CD8-positive, alpha-beta memory T cell (primary cell): ENCODE data around the gene GXYLT1. TPM values are rescaled to one million over a fixed set of nuclear protein-coding genes. Genes with fewer than 3 reads are reported as not detected.
A peak's percentile ranks its signal among the peaks of the same experiment; 100 is the strongest.

Source experiments
- CTCF ChIA-PET: fragments of 350-600 bp; sonication (Branson Sonifier 250); formaldehyde crosslinking; loops from one replicate; lab custom pipeline; 2021; ENCODE audit warnings: antibody characterized with exemption; lab: Charles Lee
- POLR2A ChIA-PET: fragments of 350-600 bp; sonication (Branson Sonifier 250); formaldehyde crosslinking; loops from one replicate; lab custom pipeline; 2021; ENCODE audit warnings: antibody characterized with exemption; lab: Charles Lee
- DNase-seq, 5 donors: peaks; one replicate each; pipeline versions ENCODE4 v3.0.0 to v3.0.0-alpha.2; 2020 to 2022; ENCODE audit warnings: mixed read lengths in 1 of 5
- H3K27ac ChIP-seq: one replicate; pipeline ENCODE4 v1.7.0; 2013; ENCODE audit warnings: low read depth, mild to moderate bottlenecking, low read length, moderate library complexity
- H3K27me3 ChIP-seq: 2 replicates; pipeline ENCODE4 v1.7.0; 2013; ENCODE audit warnings: low read length, mild to moderate bottlenecking; ENCODE audit not compliant: insufficient read depth, poor library complexity, severe bottlenecking
- H3K36me3 ChIP-seq: 2 replicates; pipeline ENCODE4 v1.7.0; 2013; ENCODE audit warnings: mild to moderate bottlenecking, low read length, moderate library complexity; ENCODE audit not compliant: insufficient read depth
- H3K4me1 ChIP-seq: 2 replicates; pipeline ENCODE4 v1.7.0; 2013; ENCODE audit warnings: mild to moderate bottlenecking, low read length, moderate library complexity; ENCODE audit not compliant: insufficient read depth
- H3K4me3 ChIP-seq: 2 replicates; pipeline ENCODE4 v1.7.0; 2013; ENCODE audit warnings: mild to moderate bottlenecking, low read length
- H3K9me3 ChIP-seq: 2 replicates; pipeline ENCODE4 v1.7.0; 2013; ENCODE audit warnings: mild to moderate bottlenecking, low read length
- H3K27ac Mint-ChIP-seq, 8 donors: one replicate each; pipeline ENCODE4 v1.8.0; 2020 to 2021; ENCODE audit warnings: mixed read lengths in 8 of 8, mild to moderate bottlenecking in 6 of 8, inconsistent platforms in 3 of 8, moderate library complexity in 3 of 8
- H3K27me3 Mint-ChIP-seq, 2 donors: one replicate each; pipeline ENCODE4 v1.8.0; 2020 to 2021; ENCODE audit warnings: mixed read lengths in 2 of 2, mild to moderate bottlenecking in 1 of 2, moderate library complexity in 1 of 2
- H3K36me3 Mint-ChIP-seq, 3 donors: one replicate each; pipeline ENCODE4 v1.8.0; 2020 to 2021; ENCODE audit warnings: mixed read lengths in 3 of 3, inconsistent platforms in 1 of 3, mild to moderate bottlenecking in 1 of 3
- H3K4me1 Mint-ChIP-seq, 3 donors: one replicate each; pipeline ENCODE4 v1.8.0; 2020 to 2021; ENCODE audit warnings: mixed read lengths in 3 of 3, inconsistent platforms in 1 of 3, mild to moderate bottlenecking in 1 of 3
- H3K4me3 Mint-ChIP-seq, 7 donors: one replicate each; pipeline ENCODE4 v1.8.0; 2020 to 2021; ENCODE audit warnings: mixed read lengths in 7 of 7, mild to moderate bottlenecking in 6 of 7, moderate library complexity in 4 of 7, inconsistent platforms in 2 of 7
- H3K9me3 Mint-ChIP-seq, 5 donors: one replicate each; pipeline ENCODE4 v1.8.0; 2020 to 2022; ENCODE audit warnings: mixed read lengths in 5 of 5, mild to moderate bottlenecking in 3 of 5, moderate library complexity in 2 of 5, inconsistent platforms in 1 of 5
- polyA plus RNA-seq: library from polyadenylated mRNA; unstranded; fragments of 300-500 nt; fragmentation: Illumina TruSeq; gene quantifications from one replicate; pipeline ENCODE4 v1.2.3, GENCODE V29; 2021
- total RNA-seq, 2 experiments: library from RNA; stranded (reverse); gene quantifications; one replicate each; pipeline ENCODE4 v1.2.3, GENCODE V29; 2021

Gene GXYLT1
- total and polyA plus RNA-seq, 3 experiments from 2014 or later, result 2.8 to 13.2 (median 11.6) TPM

DNA sequence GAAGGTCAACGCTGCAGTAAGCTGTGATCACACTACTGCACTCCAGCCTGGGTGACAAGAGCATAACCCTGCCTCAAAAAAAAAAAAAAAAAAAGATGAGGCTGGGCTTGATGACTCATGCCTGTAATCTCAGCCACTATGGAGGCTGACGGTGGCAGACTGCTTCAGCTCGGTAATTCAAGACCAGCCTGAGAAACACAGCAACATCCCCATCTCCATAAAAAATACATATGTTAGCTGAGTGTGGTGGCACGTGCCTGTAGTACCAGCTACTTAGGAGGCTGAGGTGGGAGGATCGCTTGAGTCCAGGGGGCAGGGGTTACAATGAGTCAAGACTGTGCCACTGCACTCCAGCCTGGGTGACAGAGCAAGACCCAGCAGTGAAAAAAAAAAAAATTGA, 50.4 kb downstream of the GXYLT1 start:
- Histone ChIP-seq H3K36me3 (no peaks in the 10 kb centered on the region), H3K9me3 (no peaks in the 10 kb centered on the region), H3K4me1 (peaks cover 36% of the 10 kb centered on the region), H3K4me3 (no peak overlapping the region), H3K27me3 (no peaks in the 10 kb centered on the region), H3K27ac (no peak overlapping the region)
- Mint-ChIP-seq H3K27ac (peak overlapping the region in 6 of 8 donors; percentile 34 to 87 (median 68)), H3K4me1 (peaks cover 45 to 69% (median 66%) of the 10 kb centered on the region in 3 donors), H3K36me3 (peaks cover 3 to 37% (median 20%) of the 10 kb centered on the region in 3 donors), H3K9me3 (no peaks in the 10 kb centered on the region), H3K27me3 (no peaks in the 10 kb centered on the region), H3K4me3 (peak overlapping the region in 6 of 7 donors; percentile 43 to 85 (median 64))
- ChIA-PET CTCF (no interaction called here), POLR2A (interaction anchor here (1.5 kb wide), 1 partner anchor 144 kb away, joined by 3 read pairs; the partner anchor contains the start of gene YAF2)
- DNase-seq, result peak in 4 of 5 donors; percentile 12 to 59 (median 19)

DNA sequence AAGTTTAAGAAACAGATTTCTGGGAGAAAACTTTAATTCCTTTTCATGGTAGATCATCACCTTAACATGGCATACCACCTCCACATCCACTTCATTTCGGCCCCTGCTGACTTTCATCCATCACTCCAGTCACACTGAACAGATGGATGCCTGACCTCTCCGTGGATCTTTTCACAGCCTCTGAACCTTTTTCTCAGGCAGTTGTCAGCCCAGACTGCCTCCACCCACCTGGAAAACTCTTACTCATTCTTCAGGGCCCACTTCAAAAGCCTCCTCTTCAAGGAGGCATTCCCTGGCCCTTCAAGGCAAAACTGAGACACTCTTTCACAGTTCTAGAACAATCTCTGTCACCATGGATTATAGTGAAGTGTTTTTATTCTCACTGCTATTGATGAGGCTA, 52.9 kb downstream of the GXYLT1 start:
- H3K9me3 ChIP-seq, result no peaks in the 10 kb centered on the region
- Mint-ChIP-seq H3K4me1 (peaks cover 27 to 46% (median 42%) of the 10 kb centered on the region in 3 donors), H3K4me3 (no peak overlapping the region), H3K27ac (peak overlapping the region in 3 of 8 donors; percentile 18 to 89 (median 70)), H3K27me3 (no peaks in the 10 kb centered on the region), H3K9me3 (no peaks in the 10 kb centered on the region), H3K36me3 (peaks cover 6 to 50% (median 24%) of the 10 kb centered on the region in 3 donors)
- CTCF ChIA-PET, result no interaction called here
- no peaks in the 10 kb centered on the region for H3K36me3 ChIP-seq
- POLR2A ChIA-PET, result no interaction called here
- no peak overlapping the region for H3K4me3 ChIP-seq
- no peak overlapping the region for H3K27ac ChIP-seq
- no peak for DNase-seq
- H3K27me3 ChIP-seq, result no peaks in the 10 kb centered on the region
- H3K4me1 ChIP-seq, result peaks cover 27% of the 10 kb centered on the region

DNA sequence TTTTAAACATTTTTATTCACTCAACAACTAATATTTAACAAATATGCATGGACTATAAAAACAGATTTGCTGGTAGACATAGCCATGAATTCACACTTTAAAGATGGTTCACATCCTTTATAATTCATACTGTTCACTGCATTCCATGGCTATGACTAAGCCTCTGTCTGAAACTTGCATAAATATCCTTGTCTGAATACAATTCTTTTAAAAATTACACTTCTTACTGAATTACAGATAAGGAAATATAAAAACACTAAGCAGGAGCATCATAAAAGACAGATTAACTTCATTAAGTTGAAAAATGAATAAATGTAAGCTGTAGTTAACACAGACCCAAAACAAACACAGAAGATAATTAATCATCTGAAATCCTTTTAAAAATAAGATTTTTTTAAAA, 53.8 kb downstream of the GXYLT1 start:
- ChIA-PET CTCF (no interaction called here), POLR2A (no interaction called here)
- no peak for DNase-seq
- Mint-ChIP-seq H3K4me1 (peaks cover 19 to 37% (median 34%) of the 10 kb centered on the region in 3 donors), H3K27me3 (no peaks in the 10 kb centered on the region), H3K36me3 (peaks cover 6 to 53% (median 29%) of the 10 kb centered on the region in 3 donors), H3K4me3 (no peak overlapping the region), H3K9me3 (no peaks in the 10 kb centered on the region), H3K27ac (no peak overlapping the region)
- Histone ChIP-seq H3K27me3 (no peaks in the 10 kb centered on the region), H3K4me3 (no peak overlapping the region), H3K4me1 (peaks cover 18% of the 10 kb centered on the region), H3K36me3 (no peaks in the 10 kb centered on the region), H3K9me3 (no peaks in the 10 kb centered on the region), H3K27ac (no peak overlapping the region)

DNA sequence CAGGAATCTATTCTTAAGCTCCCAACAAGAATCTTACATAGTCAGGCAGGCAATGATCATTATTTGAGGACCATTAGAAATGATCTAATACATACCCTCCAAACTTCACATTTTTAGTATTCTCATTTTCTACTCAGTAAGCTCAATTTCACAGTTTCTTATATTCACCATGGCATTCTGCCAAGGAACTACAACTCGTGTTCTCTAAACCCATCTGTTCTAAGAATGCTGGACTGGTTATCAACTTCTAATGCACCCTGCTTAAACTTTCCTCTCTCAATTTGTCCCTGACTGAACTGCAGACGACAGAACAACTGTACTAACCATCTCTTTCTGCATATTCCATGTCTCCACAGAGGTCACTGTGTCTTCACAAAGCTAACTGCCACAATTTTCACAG, 58.6 kb downstream of the GXYLT1 start:
- Histone ChIP-seq H3K9me3 (no peaks in the 10 kb centered on the region), H3K27ac (no peak overlapping the region), H3K36me3 (no peaks in the 10 kb centered on the region), H3K4me1 (no peaks in the 10 kb centered on the region), H3K4me3 (no peak overlapping the region), H3K27me3 (no peaks in the 10 kb centered on the region)
- Mint-ChIP-seq H3K9me3 (no peaks in the 10 kb centered on the region), H3K27me3 (no peaks in the 10 kb centered on the region), H3K4me3 (no peak overlapping the region), H3K36me3 (peaks cover 11 to 52% (median 30%) of the 10 kb centered on the region in 3 donors), H3K27ac (no peak overlapping the region), H3K4me1 (peaks cover 0 to 9% (median 2%) of the 10 kb centered on the region in 3 donors)
- POLR2A ChIA-PET, result no interaction called here
- CTCF ChIA-PET, result no interaction called here
- no peak for DNase-seq

DNA sequence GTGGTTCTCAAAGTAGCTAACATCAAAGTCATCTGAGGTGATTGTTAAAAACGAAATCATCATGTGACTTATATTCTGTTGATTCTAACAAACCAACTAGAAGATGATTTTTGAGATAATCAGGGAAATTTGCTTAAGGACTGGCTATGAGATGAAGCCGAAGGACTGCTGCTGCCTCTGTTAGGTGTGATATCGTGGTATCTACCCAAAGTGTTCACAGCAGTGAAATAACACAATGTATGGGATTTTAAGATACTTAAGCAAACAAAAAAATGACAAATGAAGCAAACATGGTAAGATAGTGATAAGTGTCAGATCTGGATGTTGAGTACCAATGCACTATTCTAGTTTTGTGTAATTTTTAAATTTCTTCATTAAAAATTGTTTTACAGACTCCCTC, 59.1 kb downstream of the GXYLT1 start:
- H3K4me3 ChIP-seq, result no peak overlapping the region
- no peak for DNase-seq
- Mint-ChIP-seq H3K27me3 (no peaks in the 10 kb centered on the region), H3K4me3 (no peak overlapping the region), H3K9me3 (no peaks in the 10 kb centered on the region), H3K36me3 (peaks cover 11 to 52% (median 27%) of the 10 kb centered on the region in 3 donors), H3K4me1 (peaks cover 0 to 5% (median 2%) of the 10 kb centered on the region in 3 donors), H3K27ac (no peak overlapping the region)
- H3K4me1 ChIP-seq, result no peaks in the 10 kb centered on the region
- ChIA-PET CTCF (no interaction called here), POLR2A (no interaction called here)
- no peaks in the 10 kb centered on the region for H3K27me3 ChIP-seq
- no peaks in the 10 kb centered on the region for H3K36me3 ChIP-seq
- H3K9me3 ChIP-seq, result no peaks in the 10 kb centered on the region
- no peak overlapping the region for H3K27ac ChIP-seq

DNA sequence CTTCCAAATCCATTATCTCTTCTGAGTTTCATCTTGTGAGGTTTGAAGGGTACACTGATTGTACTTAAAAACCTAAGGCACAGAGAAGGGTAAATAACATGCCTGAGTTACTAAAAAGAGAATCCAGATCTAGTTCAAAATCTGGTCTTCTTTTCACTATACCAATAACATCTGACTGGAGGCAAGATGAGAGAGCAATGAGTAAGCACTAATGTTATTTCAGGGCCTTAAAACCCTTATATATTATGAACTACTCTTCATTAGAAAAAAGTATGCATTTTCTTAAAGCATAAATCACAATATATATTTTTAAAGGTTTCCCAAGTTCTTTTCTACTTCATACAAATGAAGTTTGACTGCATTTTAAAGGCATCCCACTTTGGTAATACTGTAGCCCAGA, 60.2 kb downstream of the GXYLT1 start:
- Histone ChIP-seq H3K27me3 (no peaks in the 10 kb centered on the region), H3K27ac (no peak overlapping the region), H3K4me1 (no peaks in the 10 kb centered on the region), H3K9me3 (no peaks in the 10 kb centered on the region), H3K36me3 (no peaks in the 10 kb centered on the region), H3K4me3 (no peak overlapping the region)
- Mint-ChIP-seq H3K36me3 (peaks cover 9 to 42% (median 23%) of the 10 kb centered on the region in 3 donors), H3K27ac (no peak overlapping the region), H3K4me1 (no peaks in the 10 kb centered on the region), H3K27me3 (no peaks in the 10 kb centered on the region), H3K4me3 (no peak overlapping the region), H3K9me3 (no peaks in the 10 kb centered on the region)
- DNase-seq, result no peak
- CTCF ChIA-PET, result no interaction called here
- POLR2A ChIA-PET, result no interaction called here

DNA sequence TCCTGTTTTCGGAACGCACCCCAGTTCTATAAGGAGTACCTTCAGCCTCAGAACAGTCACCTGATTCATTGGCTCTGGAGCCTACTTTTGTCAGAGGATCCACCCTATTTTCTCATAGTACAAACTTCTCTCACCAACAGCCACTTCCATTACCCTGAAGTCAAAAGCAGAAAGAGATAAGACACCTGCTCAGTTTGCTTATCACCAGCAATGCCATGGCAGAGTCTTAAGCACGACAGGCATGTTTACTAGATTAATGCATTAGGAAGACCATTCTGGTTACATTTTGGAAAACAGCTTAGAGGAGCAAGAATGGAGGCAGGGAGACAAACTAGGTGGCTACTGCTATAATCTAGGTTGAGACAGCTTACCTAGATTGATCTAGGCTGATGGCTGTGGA, 67.7 kb downstream of the GXYLT1 start:
- Histone ChIP-seq H3K4me1 (no peaks in the 10 kb centered on the region), H3K27me3 (no peaks in the 10 kb centered on the region), H3K9me3 (no peaks in the 10 kb centered on the region), H3K4me3 (no peak overlapping the region), H3K27ac (no peak overlapping the region), H3K36me3 (no peaks in the 10 kb centered on the region)
- Mint-ChIP-seq H3K27me3 (no peaks in the 10 kb centered on the region), H3K9me3 (no peaks in the 10 kb centered on the region), H3K4me1 (no peaks in the 10 kb centered on the region), H3K36me3 (peaks cover 0 to 6% (median 2%) of the 10 kb centered on the region in 3 donors), H3K27ac (no peak overlapping the region), H3K4me3 (no peak overlapping the region)
- no peak for DNase-seq
- POLR2A ChIA-PET, result no interaction called here
- CTCF ChIA-PET, result no interaction called here

DNA sequence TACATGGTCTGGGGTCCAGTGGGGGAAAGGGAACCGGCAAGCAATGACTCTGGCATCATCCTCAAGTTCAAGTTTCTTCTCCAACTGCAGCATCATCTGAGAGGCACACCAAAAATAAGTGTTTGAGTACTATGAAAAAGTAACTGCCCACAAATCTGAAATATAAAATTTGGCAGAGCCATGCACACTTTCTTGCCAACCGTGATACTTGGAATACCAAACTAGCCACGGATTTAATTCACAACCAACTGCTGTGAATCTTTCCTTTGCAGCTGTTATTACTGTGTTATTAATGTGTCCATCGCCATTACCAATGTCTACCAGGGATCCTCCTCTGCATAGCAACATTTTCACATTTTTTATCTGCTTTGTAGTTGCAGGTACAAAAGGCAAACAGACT, 74.6 kb downstream of the GXYLT1 start:
- H3K27me3 Mint-ChIP-seq, result peaks cover 0 to under 1% of the 10 kb centered on the region in 2 donors
- DNase-seq, result no peak
- H3K27ac ChIP-seq, result no peak overlapping the region
- no peak overlapping the region for H3K27ac Mint-ChIP-seq
- H3K4me1 Mint-ChIP-seq, result no peaks in the 10 kb centered on the region
- no peak overlapping the region for H3K4me3 ChIP-seq
- no peaks in the 10 kb centered on the region for H3K36me3 ChIP-seq
- CTCF ChIA-PET, result no interaction called here
- no peaks in the 10 kb centered on the region for H3K4me1 ChIP-seq
- H3K36me3 Mint-ChIP-seq, result peaks cover 0 to 1% (median 0%) of the 10 kb centered on the region in 3 donors
- H3K27me3 ChIP-seq, result no peaks in the 10 kb centered on the region
- no peak overlapping the region for H3K4me3 Mint-ChIP-seq
- no peaks in the 10 kb centered on the region for H3K9me3 ChIP-seq
- peaks cover 0 to 10% (median under 1%) of the 10 kb centered on the region in 5 donors for H3K9me3 Mint-ChIP-seq
- POLR2A ChIA-PET, result no interaction called here
